HepG2 (cell line): ENCODE results near the gene COPZ2. TPM values are rescaled to one million over a fixed set of nuclear protein-coding genes. Genes with fewer than 3 reads are reported as not detected.

Experiments used
- BRCA1 ChIP-seq: sonication (generic); formaldehyde crosslinking; IDR thresholded peaks from 2 replicates; pipeline ENCODE4 v1.4.0; 2020; ENCODE audit warnings: missing genetic modification reagents
- CBFB ChIP-seq: sonication (generic); formaldehyde crosslinking; IDR thresholded peaks from 2 replicates; pipeline ENCODE4 v1.4.0; 2020; ENCODE audit warnings: missing genetic modification reagents
- EP300 ChIP-seq, 3 experiments: sonication (generic) in 1 of 3; formaldehyde crosslinking in 1 of 3; IDR thresholded peaks; 2 replicates each; pipeline versions ENCODE4 v1.5.1 to v1.6.1; 2011 to 2020; ENCODE audit warnings: low read depth in 2 of 3, low read length in 2 of 3, borderline replicate concordance in 1 of 3, improper control_type of control experiment in 1 of 3, mild to moderate bottlenecking in 1 of 3, missing genetic modification reagents in 1 of 3, moderate library complexity in 1 of 3
- FOXA1 ChIP-seq, 2 experiments: fragments of 450-650 bp in 1 of 2; sonication (generic) in 1 of 2; formaldehyde crosslinking in 1 of 2; IDR thresholded peaks; 2 replicates each; pipeline versions ENCODE4 v1.4.0 to v1.6.1; 2016 to 2020; ENCODE audit warnings: missing genetic modification reagents in 1 of 2
- HDAC1 ChIP-seq: sonication (generic); formaldehyde crosslinking; IDR thresholded peaks from 2 replicates; pipeline ENCODE4 v1.5.1; 2020; ENCODE audit warnings: mild to moderate bottlenecking, missing genetic modification reagents
- IRF2 ChIP-seq: IDR thresholded peaks from 2 replicates; pipeline ENCODE4 v1.6.1; 2018; ENCODE audit warnings: missing genetic modification reagents, missing compliant biosample characterization
- KDM3A ChIP-seq: IDR thresholded peaks from 2 replicates; pipeline ENCODE4 v1.6.1; 2018; ENCODE audit warnings: low read depth, missing compliant biosample characterization
- KMT2B ChIP-seq: IDR thresholded peaks from 2 replicates; pipeline ENCODE4 v1.6.1; 2016; ENCODE audit warnings: missing genetic modification reagents, missing compliant biosample characterization
- MED8 ChIP-seq: sonication (generic); formaldehyde crosslinking; IDR thresholded peaks from 2 replicates; pipeline ENCODE4 v1.8.1; 2023; ENCODE audit warnings: mild to moderate bottlenecking, missing genetic modification reagents; ENCODE audit not compliant: insufficient replicate concordance
- MYC ChIP-seq: sonication (generic); formaldehyde crosslinking; IDR thresholded peaks from 2 replicates; pipeline ENCODE4 v1.9.0; 2021; ENCODE audit warnings: missing genetic modification reagents, borderline replicate concordance
- MZF1 ChIP-seq: sonication (generic); formaldehyde crosslinking; IDR thresholded peaks from 2 replicates; pipeline ENCODE4 v1.8.1; 2023; ENCODE audit warnings: mild to moderate bottlenecking, missing genetic modification reagents, borderline replicate concordance
- NCOA2 ChIP-seq: sonication (generic); formaldehyde crosslinking; IDR thresholded peaks from 2 replicates; pipeline ENCODE4 v1.8.0; 2022; ENCODE audit warnings: inconsistent platforms
- PAX8 ChIP-seq: sonication (generic); formaldehyde crosslinking; IDR thresholded peaks from 2 replicates; pipeline ENCODE4 v1.8.0; 2022; ENCODE audit warnings: mild to moderate bottlenecking, missing genetic modification reagents, borderline replicate concordance
- PCBP2 ChIP-seq: fragments of 200-400 bp; formaldehyde crosslinking; optimal IDR thresholded peaks from 2 replicates; pipeline ENCODE3; 2018; ENCODE audit warnings: low read length, low read depth; ENCODE audit not compliant: poor library complexity, severe bottlenecking
- PHF5A ChIP-seq: IDR thresholded peaks from one replicate; pipeline ENCODE4 v1.6.1; 2018; ENCODE audit warnings: low read depth, missing genetic modification reagents; ENCODE audit not compliant: unreplicated experiment
- POLR2AphosphoS2 ChIP-seq: IDR thresholded peaks from 2 replicates; pipeline ENCODE4 v1.6.1; 2011; ENCODE audit warnings: low read depth, low read length, improper control_type of control experiment
- PPARG ChIP-seq: conservative IDR thresholded peaks from 2 replicates; pipeline ENCODE4 v1.6.1; 2016; ENCODE audit warnings: missing biosample characterization, missing genetic modification reagents
- TAF1 ChIP-seq: sonication (generic); formaldehyde crosslinking; IDR thresholded peaks from 2 replicates; pipeline ENCODE4 v1.4.0; 2020; ENCODE audit warnings: missing genetic modification reagents
- ZNF451 ChIP-seq: sonication (generic); formaldehyde crosslinking; IDR thresholded peaks from 2 replicates; pipeline ENCODE4 v1.5.0; 2020; ENCODE audit warnings: mild to moderate bottlenecking, missing genetic modification reagents
- ZNF546 ChIP-seq: sonication (generic); formaldehyde crosslinking; conservative IDR thresholded peaks from 2 replicates; pipeline ENCODE4 v1.8.1; 2023; ENCODE audit warnings: mild to moderate bottlenecking, missing genetic modification reagents
- ZNF607 ChIP-seq: sonication (generic); formaldehyde crosslinking; IDR thresholded peaks from 2 replicates; pipeline ENCODE4 v1.5.1; 2020; ENCODE audit warnings: missing genetic modification reagents, mild to moderate bottlenecking, borderline replicate concordance
- ZNF672 ChIP-seq: sonication (generic); formaldehyde crosslinking; IDR thresholded peaks from 2 replicates; pipeline ENCODE4 v1.8.1; 2022; ENCODE audit warnings: missing genetic modification reagents
- ZNF749 ChIP-seq: sonication (generic); formaldehyde crosslinking; IDR thresholded peaks from 2 replicates; pipeline ENCODE4 v1.8.0; 2022; ENCODE audit warnings: mild to moderate bottlenecking, missing genetic modification reagents, moderate library complexity, borderline replicate concordance
- ZNF790 ChIP-seq: sonication (generic); formaldehyde crosslinking; IDR thresholded peaks from 2 replicates; pipeline ENCODE4 v1.8.0; 2022; ENCODE audit warnings: missing genetic modification reagents, mild to moderate bottlenecking, borderline replicate concordance
- ZSCAN12 ChIP-seq: sonication (generic); formaldehyde crosslinking; IDR thresholded peaks from 2 replicates; pipeline ENCODE4 v1.9.0; 2021; ENCODE audit warnings: mild to moderate bottlenecking, missing genetic modification reagents
- polyA plus RNA-seq, 8 experiments: library from polyadenylated mRNA; depleted of rRNA in 3 of 8; stranded (reverse) in 7 of 8; unstranded in 1 of 8; fragments of >200 nt; fragmentation: Illumina TruSeq in 4 of 8; extraction: Trizol in 4 of 8; gene quantifications; 2 replicates each; pipeline versions ENCODE4 v1.2.1 to v1.2.3, GENCODE V29; 2011 to 2016; ENCODE audit warnings: low read depth in 4 of 8, missing spikeins in 1 of 8, mixed read lengths in 1 of 8; ENCODE audit not compliant: insufficient read depth in 1 of 8
- total RNA-seq, 5 experiments: library from RNA; depleted of rRNA; stranded (reverse); fragments of >200 nt; fragmentation: Illumina TruSeq; extraction: Trizol; gene quantifications; 2 replicates each; pipeline ENCODE4 v1.2.3, GENCODE V29; 2016; ENCODE audit warnings: low read depth in 1 of 5
- TF ChIP-seq, protein P1 (sequence below): sonication (generic); IDR thresholded peaks from 2 replicates; pipeline ENCODE4 v1.6.1; 2016; ENCODE audit warnings: low read depth, borderline replicate concordance
- TF ChIP-seq, protein P2 (sequence below): sonication (generic); formaldehyde crosslinking; IDR thresholded peaks from 2 replicates; pipeline ENCODE4 v1.4.0; 2020; ENCODE audit warnings: mild to moderate bottlenecking, missing genetic modification reagents
- TF ChIP-seq, protein P3 (sequence below): sonication (generic); formaldehyde crosslinking; IDR thresholded peaks from 2 replicates; pipeline ENCODE4 v1.5.0; 2020; ENCODE audit warnings: missing genetic modification reagents, mild to moderate bottlenecking, borderline replicate concordance

The COPZ2 gene
- total and polyA plus RNA-seq, 2 of the 13 experiments (the other 11 are each of a cell fraction or from before 2014, with no cell fraction given): 0.61 to 1.5 TPM

DNA sequence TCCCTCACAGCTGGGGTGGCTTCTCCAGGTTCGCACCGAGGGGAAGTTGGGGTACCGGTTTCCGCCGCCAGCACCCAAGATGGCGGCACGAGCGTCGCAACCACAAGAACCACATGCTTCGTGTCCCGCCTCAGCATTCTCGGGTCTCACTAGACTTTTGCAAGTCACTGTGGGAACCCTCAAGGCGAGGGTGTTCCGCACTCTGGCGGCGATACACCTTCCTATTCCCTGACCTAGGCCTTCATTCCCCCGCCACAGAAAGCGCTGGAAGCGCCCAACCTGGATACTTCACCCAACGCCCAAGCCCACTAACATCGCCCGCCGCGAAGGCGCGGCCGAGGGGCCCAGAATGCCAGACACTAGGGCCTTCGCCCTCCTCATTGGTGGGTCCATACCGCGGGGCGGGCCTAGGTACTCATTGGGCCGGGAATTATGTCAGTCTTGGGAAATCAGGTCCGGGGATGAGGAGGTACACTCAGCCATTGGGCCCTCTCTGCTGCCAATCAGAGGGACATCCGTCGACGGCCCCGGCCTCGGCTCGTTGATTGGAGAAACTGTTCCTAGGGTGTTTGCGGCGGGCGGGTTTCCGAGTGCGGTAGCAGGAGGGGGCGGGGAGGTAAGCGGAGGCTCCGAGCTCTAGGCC lies 10.3 kb upstream of the COPZ2 start, which contains the start of gene NFE2L1 (continued):
- TF ChIP-seq ZNF607 (CRISPR knock-in tag): peak; percentile 69
- no peak for TF ChIP-seq NCOA2 (CRISPR knock-in tag)
- TF ChIP-seq ZNF749 (CRISPR knock-in tag): no peak; the same call in 1 of the 2 replicates
- TF ChIP-seq BRCA1: no peak
- peak; percentile 35; the same call in 1 of the 2 replicates for TF ChIP-seq IRF2 (CRISPR knock-in tag)
- TF ChIP-seq ZSCAN12 (CRISPR knock-in tag): peak; percentile 97
- TF ChIP-seq POLR2AphosphoS2: no peak
- TF ChIP-seq TAF1 (CRISPR knock-in tag): peak; percentile 58
- TF ChIP-seq FOXA1 (IDR thresholded peaks at IDR 0.05): no peak
- 0 out of 2 replicates have a peak, but pooled peaks have one; percentile 30 for TF ChIP-seq FOXA1 (CRISPR knock-in tag; IDR thresholded peaks at IDR 0.05)
- no peak for TF ChIP-seq PHF5A
- TF ChIP-seq MZF1: 0 out of 2 replicates have a peak, but pooled peaks have one; percentile 53
- TF ChIP-seq, protein P1, sequence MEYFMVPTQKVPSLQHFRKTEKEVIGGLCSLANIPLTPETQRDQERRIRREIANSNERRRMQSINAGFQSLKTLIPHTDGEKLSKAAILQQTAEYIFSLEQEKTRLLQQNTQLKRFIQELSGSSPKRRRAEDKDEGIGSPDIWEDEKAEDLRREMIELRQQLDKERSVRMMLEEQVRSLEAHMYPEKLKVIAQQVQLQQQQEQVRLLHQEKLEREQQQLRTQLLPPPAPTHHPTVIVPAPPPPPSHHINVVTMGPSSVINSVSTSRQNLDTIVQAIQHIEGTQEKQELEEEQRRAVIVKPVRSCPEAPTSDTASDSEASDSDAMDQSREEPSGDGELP: peak; percentile 12; the same call in 1 of the 2 replicates
- peak; percentile 80; the same call in 1 of the 2 replicates for TF ChIP-seq ZNF546 (CRISPR knock-in tag)
- TF ChIP-seq ZNF790 (CRISPR knock-in tag): peak; percentile 92; the same call in 1 of the 2 replicates
- no peak for TF ChIP-seq MED8 (CRISPR knock-in tag)
- peak; percentile 68; the same call in 1 of the 2 replicates for TF ChIP-seq CBFB (CRISPR knock-in tag)
- TF ChIP-seq MYC (CRISPR knock-in tag): peak; percentile 16; the same call in 1 of the 2 replicates
- 0 out of 2 replicates have a peak, but pooled peaks have one; percentile 66 for TF ChIP-seq PAX8 (CRISPR knock-in tag)
- TF ChIP-seq ZNF672: no peak
- TF ChIP-seq EP300 (IDR thresholded peaks at IDR 0.05; ENCODE audit: low read depth in 2 of 2, low read length in 2 of 2): 0 out of 4 replicates have a peak, but pooled peaks of 1 of the 2 experiments have one; percentile 2
- no peak for TF ChIP-seq EP300 (CRISPR knock-in tag; IDR thresholded peaks at IDR 0.05; ENCODE audit: borderline replicate concordance)
- TF ChIP-seq PPARG (CRISPR knock-in tag): 0 out of 2 replicates have a peak, but pooled peaks have one; percentile 55
- no peak for TF ChIP-seq PCBP2
- no peak for TF ChIP-seq ZNF451
- TF ChIP-seq, protein P2, sequence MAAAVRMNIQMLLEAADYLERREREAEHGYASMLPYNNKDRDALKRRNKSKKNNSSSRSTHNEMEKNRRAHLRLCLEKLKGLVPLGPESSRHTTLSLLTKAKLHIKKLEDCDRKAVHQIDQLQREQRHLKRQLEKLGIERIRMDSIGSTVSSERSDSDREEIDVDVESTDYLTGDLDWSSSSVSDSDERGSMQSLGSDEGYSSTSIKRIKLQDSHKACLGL: peak; percentile 74; the same call in 1 of the 2 replicates
- peak; percentile 36; the same call in 1 of the 2 replicates for TF ChIP-seq HDAC1 (CRISPR knock-in tag)
- peak; percentile 69 for TF ChIP-seq KMT2B (CRISPR knock-in tag)
- TF ChIP-seq, protein P3, sequence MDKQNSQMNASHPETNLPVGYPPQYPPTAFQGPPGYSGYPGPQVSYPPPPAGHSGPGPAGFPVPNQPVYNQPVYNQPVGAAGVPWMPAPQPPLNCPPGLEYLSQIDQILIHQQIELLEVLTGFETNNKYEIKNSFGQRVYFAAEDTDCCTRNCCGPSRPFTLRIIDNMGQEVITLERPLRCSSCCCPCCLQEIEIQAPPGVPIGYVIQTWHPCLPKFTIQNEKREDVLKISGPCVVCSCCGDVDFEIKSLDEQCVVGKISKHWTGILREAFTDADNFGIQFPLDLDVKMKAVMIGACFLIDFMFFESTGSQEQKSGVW (CRISPR knock-in tag): no peak
- TF ChIP-seq KDM3A (CRISPR knock-in tag): 0 out of 2 replicates have a peak, but pooled peaks have one; percentile 2
